Gastrocnemius medialis (tissue), 4 donors: ENCODE results near the gene TUBGCP4. TPM values are rescaled to one million over a fixed set of nuclear protein-coding genes. Genes with fewer than 3 reads are reported as not detected.

Experiments
- ATAC-seq, 2 donors: fragments of 150-250 bp; one replicate each; pipeline ENCODE4 v1.9.1; 2016
- DNase-seq, 2 donors: peaks; one replicate each; pipeline ENCODE4 v3.0.0-alpha.2; 2019
- H3K27ac ChIP-seq, 4 donors: fragments of 200-600 bp; sonication (generic); 1 replicate in 1 of 4; 2 replicates in 3 of 4; pipeline ENCODE4 v1.5.1; 2016 to 2018; ENCODE audit warnings: mild to moderate bottlenecking in 2 of 4, moderate library complexity in 1 of 4
- H3K27me3 ChIP-seq, 3 donors: fragments of 200-600 bp; sonication (generic) in 2 of 3; 1 replicate in 1 of 3; 2 replicates in 2 of 3; pipeline versions ENCODE4 v1.5.1 to v1.6.0; 2016 to 2019; ENCODE audit warnings: mild to moderate bottlenecking in 1 of 3, moderate library complexity in 1 of 3
- H3K36me3 ChIP-seq, 2 donors: fragments of 200-600 bp; sonication (generic) in 1 of 2; one replicate each; pipeline ENCODE4 v1.5.1; 2017 to 2018
- H3K4me1 ChIP-seq, 2 donors: fragments of 200-600 bp; sonication (generic) in 1 of 2; one replicate each; pipeline ENCODE4 v1.5.1; 2016 to 2017; ENCODE audit warnings: mild to moderate bottlenecking in 2 of 2
- H3K4me3 ChIP-seq, 4 donors: fragments of 200-600 bp; sonication (generic) in 3 of 4; 1 replicate in 1 of 4; 2 replicates in 3 of 4; pipeline ENCODE4 v1.5.1; 2016 to 2019; ENCODE audit warnings: mild to moderate bottlenecking in 2 of 4
- H3K9me3 ChIP-seq, 3 donors: fragments of 200-600 bp; sonication (generic) in 2 of 3; 1 replicate in 1 of 3; 2 replicates in 2 of 3; pipeline ENCODE4 v1.5.1; 2016 to 2019
- CTCF ChIP-seq, 5 experiments: fragments of 450-650 bp in 3 of 5; fragments of 200-600 bp in 2 of 5; sonication (generic) in 2 of 5; IDR thresholded peaks in 4 of 5; conservative IDR thresholded peaks in 1 of 5; 1 replicate in 4 of 5; 2 replicates in 1 of 5; pipeline ENCODE4 v1.5.1; 2016 to 2019; ENCODE audit warnings: antibody characterized with exemption in 5 of 5, mild to moderate bottlenecking in 3 of 5, moderate library complexity in 3 of 5
- POLR2A ChIP-seq, 2 donors: fragments of 450-650 bp; IDR thresholded peaks; one replicate each; pipeline ENCODE4 v1.6.1; 2017; ENCODE audit warnings: antibody characterized with exemption in 2 of 2, mild to moderate bottlenecking in 2 of 2, moderate library complexity in 2 of 2
- in situ Hi-C, 4 donors: fragments of 200-750 bp; cut with MboI; loops; one replicate each; pipeline versions ENCODE4 v1.15.0 to v1.8.0; 2017; ENCODE audit warnings: low sequenced_read_pairs in 4 of 4
- intact Hi-C: fragments of 100-400 bp; cut with DNase I; formaldehyde crosslinking; loops from one replicate; pipeline ENCODE4 v1.15.1; 2023; ENCODE audit warnings: low total_unique reads
- total RNA-seq, 4 donors: library from RNA; depleted of rRNA; stranded (reverse); fragments of >200 nt; gene quantifications; one replicate each; pipeline versions ENCODE4 v1.1.0 to v1.2.3, GENCODE V29; 2016

The TUBGCP4 gene
- total RNA-seq, 4 donors from 2014 or later: 13.6 to 16.1 (median 14.7) TPM

- DNase-seq: no peak
- Histone ChIP-seq H3K27ac (no peak overlapping the region), H3K4me1 (no peaks in the 10 kb centered on the region), H3K4me3 (no peak overlapping the region), H3K36me3 (peaks cover 0 to 89% of the 10 kb centered on the region in 2 donors), H3K27me3 (no peaks in the 10 kb centered on the region), H3K9me3 (no peaks in the 10 kb centered on the region)
- ATAC-seq: no peak
- in situ Hi-C loops (no loop called here), intact Hi-C loops (no loop called here)
- TF ChIP-seq POLR2A (IDR thresholded peaks at IDR 0.05): no peak
- TF ChIP-seq CTCF (IDR thresholded peaks at IDR 0.05 in 4 of 5, conservative IDR thresholded peaks at IDR 0.05 in 1 of 5): no peak
Measured at GRCh38 chr15:43406189-43406588, 35.3 kb downstream of the TUBGCP4 start.

GRCh38 chr15:43406808-43407207 is 35.9 kb downstream of the TUBGCP4 start:
- H3K4me1 ChIP-seq: no peaks in the 10 kb centered on the region
- H3K36me3 ChIP-seq: peaks cover 0 to 83% of the 10 kb centered on the region in 2 donors

GRCh38 chr15:43408789-43409188 is 37.9 kb downstream of the TUBGCP4 start:
- Histone ChIP-seq H3K36me3 (peaks cover 0 to 63% of the 10 kb centered on the region in 2 donors), H3K27ac (no peak overlapping the region), H3K4me1 (no peaks in the 10 kb centered on the region), H3K4me3 (no peak overlapping the region), H3K27me3 (no peaks in the 10 kb centered on the region), H3K9me3 (no peaks in the 10 kb centered on the region)
- in situ Hi-C loops: no loop called here
- TF ChIP-seq POLR2A (IDR thresholded peaks at IDR 0.05): no peak
- intact Hi-C loops: no loop called here
- no peak for DNase-seq
- no peak for ATAC-seq

More at GRCh38 chr15:43406808-43407207, 35.9 kb downstream of the TUBGCP4 start:
- Histone ChIP-seq H3K27ac (no peak overlapping the region), H3K27me3 (no peaks in the 10 kb centered on the region), H3K4me3 (no peak overlapping the region), H3K9me3 (no peaks in the 10 kb centered on the region)
- DNase-seq (no peak), ATAC-seq (no peak)
- intact Hi-C loops: no loop called here
- in situ Hi-C loops: no loop called here
- TF ChIP-seq CTCF (IDR thresholded peaks at IDR 0.05 in 4 of 5, conservative IDR thresholded peaks at IDR 0.05 in 1 of 5): no peak
- no peak for TF ChIP-seq POLR2A (IDR thresholded peaks at IDR 0.05)

- H3K9me3 ChIP-seq: no peaks in the 10 kb centered on the region
- no peaks in the 10 kb centered on the region for H3K27me3 ChIP-seq
- TF ChIP-seq POLR2A (IDR thresholded peaks at IDR 0.05): no peak
- DNase-seq (no peak), ATAC-seq (no peak)
- no peak overlapping the region for H3K27ac ChIP-seq
- H3K36me3 ChIP-seq: peaks cover 0 to 56% of the 10 kb centered on the region in 2 donors
- no peaks in the 10 kb centered on the region for H3K4me1 ChIP-seq
- intact Hi-C loops: no loop called here
- in situ Hi-C loops: no loop called here
- H3K4me3 ChIP-seq: no peak overlapping the region
Measured at GRCh38 chr15:43410572-43411214, 39.8 kb downstream of the TUBGCP4 start.

- ATAC-seq (no peak), DNase-seq (no peak)
- Histone ChIP-seq H3K4me3 (no peak overlapping the region), H3K36me3 (peaks cover 0 to 51% of the 10 kb centered on the region in 2 donors), H3K9me3 (no peaks in the 10 kb centered on the region), H3K27me3 (no peaks in the 10 kb centered on the region), H3K4me1 (no peaks in the 10 kb centered on the region), H3K27ac (no peak overlapping the region)
- no peak for TF ChIP-seq CTCF (IDR thresholded peaks at IDR 0.05 in 4 of 5, conservative IDR thresholded peaks at IDR 0.05 in 1 of 5)
- TF ChIP-seq POLR2A (IDR thresholded peaks at IDR 0.05): no peak
- intact Hi-C loops (no loop called here), in situ Hi-C loops (no loop called here)
Measured at GRCh38 chr15:43412096-43412495, 41.2 kb downstream of the TUBGCP4 start.

- intact Hi-C loops: no loop called here
- H3K27ac ChIP-seq: no peak overlapping the region
- H3K36me3 ChIP-seq: peaks cover 0 to 31% of the 10 kb centered on the region in 2 donors
- DNase-seq (no peak), ATAC-seq (no peak)
- no peaks in the 10 kb centered on the region for H3K4me1 ChIP-seq
- H3K4me3 ChIP-seq: no peak overlapping the region
- in situ Hi-C loops: no loop called here
- no peaks in the 10 kb centered on the region for H3K27me3 ChIP-seq
- H3K9me3 ChIP-seq: no peaks in the 10 kb centered on the region
- no peak for TF ChIP-seq CTCF (IDR thresholded peaks at IDR 0.05 in 4 of 5, conservative IDR thresholded peaks at IDR 0.05 in 1 of 5)
- TF ChIP-seq POLR2A (IDR thresholded peaks at IDR 0.05): no peak
Measured at GRCh38 chr15:43414196-43414595, 43.3 kb downstream of the TUBGCP4 start.
